ENCODE results near the gene DARS2. TPM values are rescaled to one million over a fixed set of nuclear protein-coding genes. Genes with fewer than 3 reads are reported as not detected.
"Not testable (repeated sequence)": the region's sequence is repeated elsewhere in the genome, so short reads cannot be mapped to it uniquely, and the experiment has no call there.

The DARS2 gene
- total RNA-seq, 1 donor from 2014 or later, result 18.7 TPM

GRCh38 chr1:173862146-173862768 lies 37.8 kb downstream of the DARS2 start:
- not testable (repeated sequence) for DNase-seq (ENCODE audit: low read depth, low spot score)

GRCh38 chr1:173862769-173863223 lies 38.3 kb downstream of the DARS2 start:
- DNase-seq (ENCODE audit: low read depth, low spot score), result no peak

- no peak for DNase-seq (ENCODE audit: low read depth, low spot score)
Measured at GRCh38 chr1:173863224-173864161, 39.0 kb downstream of the DARS2 start.

GRCh38 chr1:173864179-173864867 lies 39.9 kb downstream of the DARS2 start:
- DNase-seq (ENCODE audit: low read depth, low spot score), result no peak

GRCh38 chr1:173865468-173866164 lies 41.1 kb downstream of the DARS2 start:
- no peak for DNase-seq (ENCODE audit: low read depth, low spot score)

- DNase-seq (ENCODE audit: low read depth, low spot score), result no peak
Measured at GRCh38 chr1:173866413-173867115, 42.1 kb downstream of the DARS2 start.

- DNase-seq (ENCODE audit: low read depth, low spot score), result peak; percentile 17
Measured at GRCh38 chr1:173867141-173867752, 42.8 kb downstream of the DARS2 start.

- DNase-seq (ENCODE audit: low read depth, low spot score), result peak; percentile 99
Measured at GRCh38 chr1:173867753-173868265, 43.3 kb downstream of the DARS2 start, which contains the start of gene GAS5. Gene GAS5 (minus strand): TSS chr1:173867989.

- peak; percentile 45 for DNase-seq (ENCODE audit: low read depth, low spot score)
Measured at GRCh38 chr1:173868266-173869020, 44.0 kb downstream of the DARS2 start, which contains the start of gene ZBTB37. Gene ZBTB37 (plus strand): TSS chr1:173868380. CDS start chr1:173870226, 1,846 bp downstream.

- DNase-seq (ENCODE audit: low read depth, low spot score), result no peak
Measured at GRCh38 chr1:173869021-173869359, 44.5 kb downstream of the DARS2 start.

- peak; percentile 51 for DNase-seq (ENCODE audit: low read depth, low spot score)
Measured at GRCh38 chr1:173870252-173871075, 46.0 kb downstream of the DARS2 start.

- DNase-seq (ENCODE audit: low read depth, low spot score), result no peak
Measured at GRCh38 chr1:173871091-173871490, 46.6 kb downstream of the DARS2 start.

GRCh38 chr1:173871500-173871899 lies 47.0 kb downstream of the DARS2 start:
- no peak for DNase-seq (ENCODE audit: low read depth, low spot score)

- DNase-seq (ENCODE audit: low read depth, low spot score), result no peak
Measured at GRCh38 chr1:173876732-173877131, 52.3 kb downstream of the DARS2 start.

GRCh38 chr1:173878251-173878650 lies 53.8 kb downstream of the DARS2 start:
- DNase-seq (ENCODE audit: low read depth, low spot score), result no peak

GRCh38 chr1:173881117-173881516 lies 56.6 kb downstream of the DARS2 start:
- DNase-seq (ENCODE audit: low read depth, low spot score), result not testable (repeated sequence)

GRCh38 chr1:173884701-173885100 lies 60.2 kb downstream of the DARS2 start:
- DNase-seq (ENCODE audit: low read depth, low spot score), result no peak

Measured in pulmonary artery endothelial cell (primary cell).